Ishikawa (cell line): ENCODE results near the gene MAD1L1.

Source experiments
- CEBPB ChIP-seq: IDR thresholded peaks from 2 replicates; pipeline ENCODE4 v1.6.1; 2012
- CREB1 ChIP-seq: IDR thresholded peaks from 2 replicates; pipeline ENCODE4 v1.6.1; 2012; ENCODE audit warnings: low read depth
- EGR1 ChIP-seq: IDR thresholded peaks from 2 replicates; pipeline ENCODE4 v1.6.1; 2012
- EP300 ChIP-seq: IDR thresholded peaks from 2 replicates; pipeline ENCODE4 v1.6.1; 2012; ENCODE audit warnings: borderline replicate concordance
- RAD21 ChIP-seq: IDR thresholded peaks from 2 replicates; pipeline ENCODE4 v1.6.1; 2012; ENCODE audit warnings: low read depth
- TAF1 ChIP-seq: IDR thresholded peaks from 2 replicates; pipeline ENCODE4 v1.6.1; 2012; ENCODE audit warnings: low read depth, mild to moderate bottlenecking
- TCF12 ChIP-seq: IDR thresholded peaks from 2 replicates; pipeline ENCODE4 v1.6.1; 2012; ENCODE audit warnings: low read depth
- TEAD4 ChIP-seq: IDR thresholded peaks from 2 replicates; pipeline ENCODE4 v1.6.1; 2012
- YY1 ChIP-seq: IDR thresholded peaks from 2 replicates; pipeline ENCODE4 v1.6.1; 2012; ENCODE audit warnings: low read depth
- ZBTB7A ChIP-seq: IDR thresholded peaks from 2 replicates; pipeline ENCODE4 v1.6.1; 2012; ENCODE audit warnings: low read depth
- TF ChIP-seq, protein P1 (sequence below): IDR thresholded peaks from 2 replicates; pipeline ENCODE4 v1.6.1; 2012
- TF ChIP-seq, protein P2 (sequence below): IDR thresholded peaks from 2 replicates; pipeline ENCODE4 v1.6.1; 2012; ENCODE audit warnings: low read depth, mild to moderate bottlenecking
- TF ChIP-seq, protein P3 (sequence below): IDR thresholded peaks from 2 replicates; pipeline ENCODE4 v1.6.1; 2012

GRCh38 chr7:1873857-1874589 lies 358.7 kb downstream of the MAD1L1 start:
- no peak for TF ChIP-seq CEBPB
- TF ChIP-seq, protein P1, sequence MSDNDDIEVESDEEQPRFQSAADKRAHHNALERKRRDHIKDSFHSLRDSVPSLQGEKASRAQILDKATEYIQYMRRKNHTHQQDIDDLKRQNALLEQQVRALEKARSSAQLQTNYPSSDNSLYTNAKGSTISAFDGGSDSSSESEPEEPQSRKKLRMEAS = no peak
- TF ChIP-seq TAF1 = no peak
- TF ChIP-seq RAD21 = no peak
- TF ChIP-seq EP300 = no peak
- TF ChIP-seq YY1 = no peak
- no peak for TF ChIP-seq EGR1
- TF ChIP-seq, protein P2, sequence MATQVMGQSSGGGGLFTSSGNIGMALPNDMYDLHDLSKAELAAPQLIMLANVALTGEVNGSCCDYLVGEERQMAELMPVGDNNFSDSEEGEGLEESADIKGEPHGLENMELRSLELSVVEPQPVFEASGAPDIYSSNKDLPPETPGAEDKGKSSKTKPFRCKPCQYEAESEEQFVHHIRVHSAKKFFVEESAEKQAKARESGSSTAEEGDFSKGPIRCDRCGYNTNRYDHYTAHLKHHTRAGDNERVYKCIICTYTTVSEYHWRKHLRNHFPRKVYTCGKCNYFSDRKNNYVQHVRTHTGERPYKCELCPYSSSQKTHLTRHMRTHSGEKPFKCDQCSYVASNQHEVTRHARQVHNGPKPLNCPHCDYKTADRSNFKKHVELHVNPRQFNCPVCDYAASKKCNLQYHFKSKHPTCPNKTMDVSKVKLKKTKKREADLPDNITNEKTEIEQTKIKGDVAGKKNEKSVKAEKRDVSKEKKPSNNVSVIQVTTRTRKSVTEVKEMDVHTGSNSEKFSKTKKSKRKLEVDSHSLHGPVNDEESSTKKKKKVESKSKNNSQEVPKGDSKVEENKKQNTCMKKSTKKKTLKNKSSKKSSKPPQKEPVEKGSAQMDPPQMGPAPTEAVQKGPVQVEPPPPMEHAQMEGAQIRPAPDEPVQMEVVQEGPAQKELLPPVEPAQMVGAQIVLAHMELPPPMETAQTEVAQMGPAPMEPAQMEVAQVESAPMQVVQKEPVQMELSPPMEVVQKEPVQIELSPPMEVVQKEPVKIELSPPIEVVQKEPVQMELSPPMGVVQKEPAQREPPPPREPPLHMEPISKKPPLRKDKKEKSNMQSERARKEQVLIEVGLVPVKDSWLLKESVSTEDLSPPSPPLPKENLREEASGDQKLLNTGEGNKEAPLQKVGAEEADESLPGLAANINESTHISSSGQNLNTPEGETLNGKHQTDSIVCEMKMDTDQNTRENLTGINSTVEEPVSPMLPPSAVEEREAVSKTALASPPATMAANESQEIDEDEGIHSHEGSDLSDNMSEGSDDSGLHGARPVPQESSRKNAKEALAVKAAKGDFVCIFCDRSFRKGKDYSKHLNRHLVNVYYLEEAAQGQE = no peak
- no peak for TF ChIP-seq ZBTB7A
- TF ChIP-seq, protein P3, sequence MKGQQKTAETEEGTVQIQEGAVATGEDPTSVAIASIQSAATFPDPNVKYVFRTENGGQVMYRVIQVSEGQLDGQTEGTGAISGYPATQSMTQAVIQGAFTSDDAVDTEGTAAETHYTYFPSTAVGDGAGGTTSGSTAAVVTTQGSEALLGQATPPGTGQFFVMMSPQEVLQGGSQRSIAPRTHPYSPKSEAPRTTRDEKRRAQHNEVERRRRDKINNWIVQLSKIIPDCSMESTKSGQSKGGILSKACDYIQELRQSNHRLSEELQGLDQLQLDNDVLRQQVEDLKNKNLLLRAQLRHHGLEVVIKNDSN = no peak
- no peak for TF ChIP-seq TCF12
- no peak for TF ChIP-seq CREB1
- no peak for TF ChIP-seq TEAD4
